HEK293 (cell line): ENCODE results near the gene ADAMTS4.

Source experiments
- BCL11A ChIP-seq: fragments of 450-650 bp; formaldehyde crosslinking; IDR thresholded peaks from 2 replicates; pipeline ENCODE4 v1.5.1; 2016; ENCODE audit warnings: low read depth, missing biosample characterization, missing genetic modification characterization
- EGR2 ChIP-seq: fragments of 450-650 bp; formaldehyde crosslinking; IDR thresholded peaks from 2 replicates; pipeline ENCODE4 v1.5.1; 2016; ENCODE audit warnings: low read depth, missing biosample characterization, missing genetic modification characterization
- FEZF1 ChIP-seq: fragments of 450-650 bp; formaldehyde crosslinking; IDR thresholded peaks from 2 replicates; pipeline ENCODE4 v1.5.1; 2016; ENCODE audit warnings: missing biosample characterization, missing genetic modification characterization
- OVOL3 ChIP-seq: fragments of 450-650 bp; formaldehyde crosslinking; IDR thresholded peaks from 2 replicates; pipeline ENCODE4 v1.5.1; 2016; ENCODE audit warnings: missing biosample characterization, missing genetic modification characterization
- ZBTB20 ChIP-seq: fragments of 450-650 bp; formaldehyde crosslinking; IDR thresholded peaks from 2 replicates; pipeline ENCODE4 v1.5.1; 2016; ENCODE audit warnings: missing biosample characterization, missing genetic modification characterization
- ZBTB21 ChIP-seq: fragments of 450-650 bp; formaldehyde crosslinking; IDR thresholded peaks from 2 replicates; pipeline ENCODE4 v1.5.1; 2017; ENCODE audit warnings: missing biosample characterization, missing genetic modification characterization
- ZNF16 ChIP-seq: fragments of 450-650 bp; formaldehyde crosslinking; IDR thresholded peaks from 2 replicates; pipeline ENCODE4 v1.5.1; 2016; ENCODE audit warnings: low read depth, missing biosample characterization, missing genetic modification characterization
- ZNF2 ChIP-seq: fragments of 450-650 bp; formaldehyde crosslinking; IDR thresholded peaks from 2 replicates; pipeline ENCODE4 v1.5.1; 2016; ENCODE audit warnings: missing biosample characterization, missing genetic modification characterization
- ZNF248 ChIP-seq: fragments of 450-650 bp; formaldehyde crosslinking; IDR thresholded peaks from 2 replicates; pipeline ENCODE4 v1.5.1; 2017; ENCODE audit warnings: missing biosample characterization, missing genetic modification characterization
- ZNF324 ChIP-seq: fragments of 450-650 bp; formaldehyde crosslinking; IDR thresholded peaks from 2 replicates; pipeline ENCODE4 v1.5.1; 2016; ENCODE audit warnings: missing biosample characterization, missing genetic modification characterization
- ZNF350 ChIP-seq: fragments of 450-650 bp; formaldehyde crosslinking; IDR thresholded peaks from 2 replicates; pipeline ENCODE4 v1.5.0; 2017; ENCODE audit warnings: missing biosample characterization, mild to moderate bottlenecking, missing genetic modification characterization
- ZNF394 ChIP-seq: fragments of 450-650 bp; formaldehyde crosslinking; IDR thresholded peaks from 2 replicates; pipeline ENCODE4 v1.5.1; 2016; ENCODE audit warnings: missing biosample characterization, missing genetic modification characterization, mild to moderate bottlenecking, moderate library complexity, borderline replicate concordance
- ZNF473 ChIP-seq: fragments of 450-650 bp; formaldehyde crosslinking; IDR thresholded peaks from 2 replicates; pipeline ENCODE4 v1.5.1; 2017; ENCODE audit warnings: missing biosample characterization, missing genetic modification characterization
- ZNF585B ChIP-seq: fragments of 450-650 bp; formaldehyde crosslinking; IDR thresholded peaks from 2 replicates; pipeline ENCODE4 v1.5.1; 2016; ENCODE audit warnings: missing biosample characterization, missing genetic modification characterization
- ZNF600 ChIP-seq: fragments of 450-650 bp; formaldehyde crosslinking; IDR thresholded peaks from 2 replicates; pipeline ENCODE4 v1.5.1; 2016; ENCODE audit warnings: missing biosample characterization, missing genetic modification characterization
- ZNF76 ChIP-seq: fragments of 450-650 bp; formaldehyde crosslinking; IDR thresholded peaks from 2 replicates; pipeline ENCODE4; 2016; ENCODE audit warnings: low read depth, missing biosample characterization, missing genetic modification characterization, borderline replicate concordance
- ZNF777 ChIP-seq: fragments of 450-650 bp; formaldehyde crosslinking; IDR thresholded peaks from 2 replicates; pipeline ENCODE4 v1.5.1; 2017; ENCODE audit warnings: missing biosample characterization, missing genetic modification characterization, borderline replicate concordance
- ZXDB ChIP-seq: fragments of 450-650 bp; formaldehyde crosslinking; IDR thresholded peaks from 2 replicates; pipeline ENCODE4 v1.5.1; 2016; ENCODE audit warnings: missing biosample characterization, missing genetic modification characterization
- TF ChIP-seq, protein P1 (sequence below): fragments of 450-650 bp; formaldehyde crosslinking; IDR thresholded peaks from 2 replicates; pipeline ENCODE4 v1.5.0; 2017; ENCODE audit warnings: missing biosample characterization, missing genetic modification characterization, borderline replicate concordance
- TF ChIP-seq, protein P2 (sequence below): fragments of 450-650 bp; formaldehyde crosslinking; IDR thresholded peaks from 2 replicates; pipeline ENCODE4 v1.5.1; 2016; ENCODE audit warnings: missing biosample characterization, missing genetic modification characterization
- TF ChIP-seq, protein P3 (sequence below): fragments of 450-650 bp; formaldehyde crosslinking; conservative IDR thresholded peaks from 2 replicates; pipeline ENCODE4 v1.5.1; 2016; ENCODE audit warnings: low read depth, missing biosample characterization, missing genetic modification characterization
- TF ChIP-seq, protein P4 (sequence below): fragments of 450-650 bp; formaldehyde crosslinking; IDR thresholded peaks from 2 replicates; pipeline ENCODE4 v1.5.1; 2016; ENCODE audit warnings: missing biosample characterization, missing genetic modification characterization
- TF ChIP-seq, protein P5 (sequence below): fragments of 450-650 bp; formaldehyde crosslinking; optimal IDR thresholded peaks from 2 replicates; pipeline ENCODE3; 2016; ENCODE audit warnings: missing biosample characterization, mild to moderate bottlenecking, missing genetic modification characterization
- TF ChIP-seq, protein P6 (sequence below): fragments of 450-650 bp; formaldehyde crosslinking; IDR thresholded peaks from 2 replicates; pipeline ENCODE4 v1.5.1; 2016; ENCODE audit warnings: missing biosample characterization, missing genetic modification characterization

The ADAMTS4 gene

DNA sequence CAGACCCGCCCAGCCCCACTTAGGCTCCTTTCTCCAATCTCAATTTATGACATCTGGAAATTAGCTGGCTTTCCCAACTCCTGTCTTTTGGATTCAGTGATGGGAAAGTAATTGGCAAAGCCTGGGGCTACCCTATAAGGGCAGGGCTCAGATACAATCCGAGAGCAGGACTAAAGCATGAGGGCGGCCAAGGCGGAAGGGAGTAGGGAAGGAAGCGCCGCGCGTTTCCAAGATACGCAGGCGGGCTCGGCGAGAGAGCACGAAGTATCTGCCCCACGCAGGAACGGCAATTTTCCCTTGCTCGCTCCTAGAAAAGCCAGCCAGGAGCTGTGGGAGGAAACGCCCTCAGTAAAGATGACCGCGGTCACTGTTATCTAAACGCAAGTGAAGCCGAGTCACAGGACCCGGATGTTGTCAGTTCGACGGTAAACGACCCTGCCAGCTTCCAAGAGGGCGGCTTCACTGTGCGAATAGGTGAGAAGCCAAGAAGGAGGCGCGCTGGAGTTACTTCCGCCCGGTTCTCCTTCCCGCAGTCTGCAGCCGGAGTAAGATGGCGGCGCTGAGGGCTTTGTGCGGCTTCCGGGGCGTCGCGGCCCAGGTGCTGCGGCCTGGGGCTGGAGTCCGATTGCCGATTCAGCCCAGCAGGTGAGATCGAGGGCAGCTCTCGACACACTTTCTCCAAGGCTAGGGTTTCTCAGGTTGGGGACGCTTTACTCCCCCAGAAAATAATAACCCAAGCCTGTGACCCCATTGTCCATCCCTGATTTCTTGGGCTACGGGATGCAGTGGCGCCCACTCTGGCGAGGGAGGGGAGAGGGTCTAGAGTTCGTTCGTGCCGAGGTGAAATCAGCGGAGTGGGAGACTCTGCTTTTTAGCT is 3.2 kb upstream of the ADAMTS4 start, which contains the start of gene NDUFS2 (continued):
- TF ChIP-seq, protein P1, sequence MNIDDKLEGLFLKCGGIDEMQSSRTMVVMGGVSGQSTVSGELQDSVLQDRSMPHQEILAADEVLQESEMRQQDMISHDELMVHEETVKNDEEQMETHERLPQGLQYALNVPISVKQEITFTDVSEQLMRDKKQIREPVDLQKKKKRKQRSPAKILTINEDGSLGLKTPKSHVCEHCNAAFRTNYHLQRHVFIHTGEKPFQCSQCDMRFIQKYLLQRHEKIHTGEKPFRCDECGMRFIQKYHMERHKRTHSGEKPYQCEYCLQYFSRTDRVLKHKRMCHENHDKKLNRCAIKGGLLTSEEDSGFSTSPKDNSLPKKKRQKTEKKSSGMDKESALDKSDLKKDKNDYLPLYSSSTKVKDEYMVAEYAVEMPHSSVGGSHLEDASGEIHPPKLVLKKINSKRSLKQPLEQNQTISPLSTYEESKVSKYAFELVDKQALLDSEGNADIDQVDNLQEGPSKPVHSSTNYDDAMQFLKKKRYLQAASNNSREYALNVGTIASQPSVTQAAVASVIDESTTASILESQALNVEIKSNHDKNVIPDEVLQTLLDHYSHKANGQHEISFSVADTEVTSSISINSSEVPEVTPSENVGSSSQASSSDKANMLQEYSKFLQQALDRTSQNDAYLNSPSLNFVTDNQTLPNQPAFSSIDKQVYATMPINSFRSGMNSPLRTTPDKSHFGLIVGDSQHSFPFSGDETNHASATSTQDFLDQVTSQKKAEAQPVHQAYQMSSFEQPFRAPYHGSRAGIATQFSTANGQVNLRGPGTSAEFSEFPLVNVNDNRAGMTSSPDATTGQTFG, result no peak
- no peak for TF ChIP-seq ZNF248
- TF ChIP-seq ZNF350 (tag by site-specific recombination), result no peak
- TF ChIP-seq BCL11A, result no peak
- TF ChIP-seq, protein P2, sequence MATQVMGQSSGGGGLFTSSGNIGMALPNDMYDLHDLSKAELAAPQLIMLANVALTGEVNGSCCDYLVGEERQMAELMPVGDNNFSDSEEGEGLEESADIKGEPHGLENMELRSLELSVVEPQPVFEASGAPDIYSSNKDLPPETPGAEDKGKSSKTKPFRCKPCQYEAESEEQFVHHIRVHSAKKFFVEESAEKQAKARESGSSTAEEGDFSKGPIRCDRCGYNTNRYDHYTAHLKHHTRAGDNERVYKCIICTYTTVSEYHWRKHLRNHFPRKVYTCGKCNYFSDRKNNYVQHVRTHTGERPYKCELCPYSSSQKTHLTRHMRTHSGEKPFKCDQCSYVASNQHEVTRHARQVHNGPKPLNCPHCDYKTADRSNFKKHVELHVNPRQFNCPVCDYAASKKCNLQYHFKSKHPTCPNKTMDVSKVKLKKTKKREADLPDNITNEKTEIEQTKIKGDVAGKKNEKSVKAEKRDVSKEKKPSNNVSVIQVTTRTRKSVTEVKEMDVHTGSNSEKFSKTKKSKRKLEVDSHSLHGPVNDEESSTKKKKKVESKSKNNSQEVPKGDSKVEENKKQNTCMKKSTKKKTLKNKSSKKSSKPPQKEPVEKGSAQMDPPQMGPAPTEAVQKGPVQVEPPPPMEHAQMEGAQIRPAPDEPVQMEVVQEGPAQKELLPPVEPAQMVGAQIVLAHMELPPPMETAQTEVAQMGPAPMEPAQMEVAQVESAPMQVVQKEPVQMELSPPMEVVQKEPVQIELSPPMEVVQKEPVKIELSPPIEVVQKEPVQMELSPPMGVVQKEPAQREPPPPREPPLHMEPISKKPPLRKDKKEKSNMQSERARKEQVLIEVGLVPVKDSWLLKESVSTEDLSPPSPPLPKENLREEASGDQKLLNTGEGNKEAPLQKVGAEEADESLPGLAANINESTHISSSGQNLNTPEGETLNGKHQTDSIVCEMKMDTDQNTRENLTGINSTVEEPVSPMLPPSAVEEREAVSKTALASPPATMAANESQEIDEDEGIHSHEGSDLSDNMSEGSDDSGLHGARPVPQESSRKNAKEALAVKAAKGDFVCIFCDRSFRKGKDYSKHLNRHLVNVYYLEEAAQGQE (tag by site-specific recombination), result no peak; the same call in 1 of the 2 replicates
- peak; percentile 24; the same call in 1 of the 2 replicates for TF ChIP-seq ZBTB21 (tag by site-specific recombination)
- TF ChIP-seq OVOL3 (tag by site-specific recombination), result no peak
- TF ChIP-seq, protein P3, sequence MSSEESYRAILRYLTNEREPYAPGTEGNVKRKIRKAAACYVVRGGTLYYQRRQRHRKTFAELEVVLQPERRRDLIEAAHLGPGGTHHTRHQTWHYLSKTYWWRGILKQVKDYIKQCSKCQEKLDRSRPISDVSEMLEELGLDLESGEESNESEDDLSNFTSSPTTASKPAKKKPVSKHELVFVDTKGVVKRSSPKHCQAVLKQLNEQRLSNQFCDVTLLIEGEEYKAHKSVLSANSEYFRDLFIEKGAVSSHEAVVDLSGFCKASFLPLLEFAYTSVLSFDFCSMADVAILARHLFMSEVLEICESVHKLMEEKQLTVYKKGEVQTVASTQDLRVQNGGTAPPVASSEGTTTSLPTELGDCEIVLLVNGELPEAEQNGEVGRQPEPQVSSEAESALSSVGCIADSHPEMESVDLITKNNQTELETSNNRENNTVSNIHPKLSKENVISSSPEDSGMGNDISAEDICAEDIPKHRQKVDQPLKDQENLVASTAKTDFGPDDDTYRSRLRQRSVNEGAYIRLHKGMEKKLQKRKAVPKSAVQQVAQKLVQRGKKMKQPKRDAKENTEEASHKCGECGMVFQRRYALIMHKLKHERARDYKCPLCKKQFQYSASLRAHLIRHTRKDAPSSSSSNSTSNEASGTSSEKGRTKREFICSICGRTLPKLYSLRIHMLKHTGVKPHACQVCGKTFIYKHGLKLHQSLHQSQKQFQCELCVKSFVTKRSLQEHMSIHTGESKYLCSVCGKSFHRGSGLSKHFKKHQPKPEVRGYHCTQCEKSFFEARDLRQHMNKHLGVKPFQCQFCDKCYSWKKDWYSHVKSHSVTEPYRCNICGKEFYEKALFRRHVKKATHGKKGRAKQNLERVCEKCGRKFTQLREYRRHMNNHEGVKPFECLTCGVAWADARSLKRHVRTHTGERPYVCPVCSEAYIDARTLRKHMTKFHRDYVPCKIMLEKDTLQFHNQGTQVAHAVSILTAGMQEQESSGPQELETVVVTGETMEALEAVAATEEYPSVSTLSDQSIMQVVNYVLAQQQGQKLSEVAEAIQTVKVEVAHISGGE (tag by site-specific recombination), result peak; percentile 92
- peak; percentile 69 for TF ChIP-seq EGR2
- peak; percentile 31 for TF ChIP-seq ZNF394 (tag by site-specific recombination)
- TF ChIP-seq, protein P4, sequence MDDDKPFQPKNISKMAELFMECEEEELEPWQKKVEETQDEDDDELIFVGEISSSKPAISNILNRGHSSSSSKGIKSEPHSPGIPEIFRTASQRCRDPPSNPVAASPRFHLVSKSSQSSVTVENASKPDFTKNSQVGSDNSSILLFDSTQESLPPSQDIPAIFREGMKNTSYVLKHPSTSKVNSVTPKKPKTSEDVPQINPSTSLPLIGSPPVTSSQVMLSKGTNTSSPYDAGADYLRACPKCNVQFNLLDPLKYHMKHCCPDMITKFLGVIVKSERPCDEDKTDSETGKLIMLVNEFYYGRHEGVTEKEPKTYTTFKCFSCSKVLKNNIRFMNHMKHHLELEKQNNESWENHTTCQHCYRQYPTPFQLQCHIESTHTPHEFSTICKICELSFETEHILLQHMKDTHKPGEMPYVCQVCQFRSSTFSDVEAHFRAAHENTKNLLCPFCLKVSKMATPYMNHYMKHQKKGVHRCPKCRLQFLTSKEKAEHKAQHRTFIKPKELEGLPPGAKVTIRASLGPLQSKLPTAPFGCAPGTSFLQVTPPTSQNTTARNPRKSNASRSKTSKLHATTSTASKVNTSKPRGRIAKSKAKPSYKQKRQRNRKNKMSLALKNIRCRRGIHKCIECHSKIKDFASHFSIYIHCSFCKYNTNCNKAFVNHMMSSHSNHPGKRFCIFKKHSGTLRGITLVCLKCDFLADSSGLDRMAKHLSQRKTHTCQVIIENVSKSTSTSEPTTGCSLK (tag by site-specific recombination), result no peak
- TF ChIP-seq ZNF600 (tag by site-specific recombination), result no peak
- TF ChIP-seq ZNF76 (tag by site-specific recombination), result peak; percentile 95
- no peak for TF ChIP-seq ZNF777 (tag by site-specific recombination)
- TF ChIP-seq, protein P5, sequence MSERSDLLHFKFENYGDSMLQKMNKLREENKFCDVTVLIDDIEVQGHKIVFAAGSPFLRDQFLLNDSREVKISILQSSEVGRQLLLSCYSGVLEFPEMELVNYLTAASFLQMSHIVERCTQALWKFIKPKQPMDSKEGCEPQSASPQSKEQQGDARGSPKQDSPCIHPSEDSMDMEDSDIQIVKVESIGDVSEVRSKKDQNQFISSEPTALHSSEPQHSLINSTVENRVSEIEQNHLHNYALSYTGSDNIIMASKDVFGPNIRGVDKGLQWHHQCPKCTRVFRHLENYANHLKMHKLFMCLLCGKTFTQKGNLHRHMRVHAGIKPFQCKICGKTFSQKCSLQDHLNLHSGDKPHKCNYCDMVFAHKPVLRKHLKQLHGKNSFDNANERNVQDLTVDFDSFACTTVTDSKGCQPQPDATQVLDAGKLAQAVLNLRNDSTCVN (tag by site-specific recombination), result peak; percentile 82
- no peak for TF ChIP-seq ZNF473 (tag by site-specific recombination)
- TF ChIP-seq ZNF585B (tag by site-specific recombination), result no peak
- TF ChIP-seq ZNF2 (tag by site-specific recombination), result peak; percentile 79
- peak; percentile 13; the same call in 1 of the 2 replicates for TF ChIP-seq ZNF324 (tag by site-specific recombination)
- TF ChIP-seq ZNF16, result no peak
- peak; percentile 93 for TF ChIP-seq ZBTB20
- no peak for TF ChIP-seq FEZF1 (tag by site-specific recombination)
- TF ChIP-seq, protein P6, sequence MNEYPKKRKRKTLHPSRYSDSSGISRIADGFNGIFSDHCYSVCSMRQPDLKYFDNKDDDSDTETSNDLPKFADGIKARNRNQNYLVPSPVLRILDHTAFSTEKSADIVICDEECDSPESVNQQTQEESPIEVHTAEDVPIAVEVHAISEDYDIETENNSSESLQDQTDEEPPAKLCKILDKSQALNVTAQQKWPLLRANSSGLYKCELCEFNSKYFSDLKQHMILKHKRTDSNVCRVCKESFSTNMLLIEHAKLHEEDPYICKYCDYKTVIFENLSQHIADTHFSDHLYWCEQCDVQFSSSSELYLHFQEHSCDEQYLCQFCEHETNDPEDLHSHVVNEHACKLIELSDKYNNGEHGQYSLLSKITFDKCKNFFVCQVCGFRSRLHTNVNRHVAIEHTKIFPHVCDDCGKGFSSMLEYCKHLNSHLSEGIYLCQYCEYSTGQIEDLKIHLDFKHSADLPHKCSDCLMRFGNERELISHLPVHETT, result peak; percentile 73; the same call in 1 of the 2 replicates
- TF ChIP-seq ZXDB, result peak; percentile 84
